COLO668 (cell line): ENCODE results near the gene CALML3.
"Not testable (repeated sequence)": the region's sequence is repeated elsewhere in the genome, so short reads cannot be mapped to it uniquely, and the experiment has no call there.

Source experiments
- DNase-seq: peaks from one replicate; lab custom pipeline; 2025; ENCODE audit not compliant: unreplicated experiment; lab: John Stamatoyannopoulos, UW

Gene CALML3

GRCh38 chr10:5552376-5553321 is 27.9 kb downstream of the CALML3 start:
- no peak for DNase-seq

GRCh38 chr10:5553400-5554170 is 28.8 kb downstream of the CALML3 start:
- DNase-seq, result no peak

- no peak for DNase-seq
Measured at GRCh38 chr10:5555021-5555510, 30.3 kb downstream of the CALML3 start.

GRCh38 chr10:5555881-5556280 is 31.1 kb downstream of the CALML3 start:
- no peak for DNase-seq

- no peak for DNase-seq
Measured at GRCh38 chr10:5556576-5556975, 31.8 kb downstream of the CALML3 start.

GRCh38 chr10:5557040-5557721 is 32.4 kb downstream of the CALML3 start:
- no peak for DNase-seq

- no peak for DNase-seq
Measured at GRCh38 chr10:5557799-5558771, 33.3 kb downstream of the CALML3 start.

- DNase-seq, result not testable (repeated sequence)
Measured at GRCh38 chr10:5559022-5559421, 34.3 kb downstream of the CALML3 start.

GRCh38 chr10:5559642-5560141 is 34.9 kb downstream of the CALML3 start:
- DNase-seq, result no peak

GRCh38 chr10:5560142-5560816 is 35.5 kb downstream of the CALML3 start:
- no peak for DNase-seq

- no peak for DNase-seq
Measured at GRCh38 chr10:5560817-5561703, 36.3 kb downstream of the CALML3 start.

GRCh38 chr10:5561704-5562645 is 37.2 kb downstream of the CALML3 start:
- no peak for DNase-seq

- no peak for DNase-seq
Measured at GRCh38 chr10:5563321-5563961, 38.7 kb downstream of the CALML3 start.

GRCh38 chr10:5563991-5564536 is 39.3 kb downstream of the CALML3 start:
- DNase-seq, result no peak

GRCh38 chr10:5564537-5565204 is 39.9 kb downstream of the CALML3 start:
- DNase-seq, result no peak

- DNase-seq, result no peak
Measured at GRCh38 chr10:5565205-5565545, 40.4 kb downstream of the CALML3 start.
